HG02943 (cell line): ENCODE measurements around the gene FRMD5.
"Not testable (repeated sequence)": the region's sequence is repeated elsewhere in the genome, so short reads cannot be mapped to it uniquely, and the experiment has no call there.

Source experiments
- ATAC-seq: cut with Tn5 transposase; IDR thresholded peaks from one replicate; pipeline ENCODE4 v1.9.1; 2021; ENCODE audit warnings: mild to moderate bottlenecking, low read depth, moderate library complexity; ENCODE audit not compliant: unreplicated experiment

The FRMD5 gene

GRCh38 chr15:44195151-44195740 lies at the start of gene FRMD5:
Gene FRMD5, minus strand, starts transcription at chr15:44195271.
- peak; percentile 94 for ATAC-seq

GRCh38 chr15:44243829-44244228 lies 48.8 kb upstream of the FRMD5 start:
- ATAC-seq: no peak

GRCh38 chr15:44243141-44243540 lies 48.1 kb upstream of the FRMD5 start:
- ATAC-seq: no peak

GRCh38 chr15:44231842-44232241 lies 36.8 kb upstream of the FRMD5 start:
- ATAC-seq: no peak

GRCh38 chr15:44229301-44229700 lies 34.2 kb upstream of the FRMD5 start:
- ATAC-seq: not testable (repeated sequence)

GRCh38 chr15:44227584-44227983 lies 32.5 kb upstream of the FRMD5 start:
- ATAC-seq: no peak

GRCh38 chr15:44227001-44227400 lies 31.9 kb upstream of the FRMD5 start:
- not testable (repeated sequence) for ATAC-seq

GRCh38 chr15:44222478-44222877 lies 27.4 kb upstream of the FRMD5 start:
- no peak for ATAC-seq

- no peak for ATAC-seq
These were observed 24.0 kb upstream of the FRMD5 start for GRCh38 chr15:44219073-44219472.

GRCh38 chr15:44216958-44217357 lies 21.9 kb upstream of the FRMD5 start:
- no peak for ATAC-seq

GRCh38 chr15:44215594-44215993 lies 20.5 kb upstream of the FRMD5 start:
- no peak for ATAC-seq

GRCh38 chr15:44208956-44209355 lies 13.9 kb upstream of the FRMD5 start:
- no peak for ATAC-seq

- ATAC-seq: no peak
These were observed 12.6 kb upstream of the FRMD5 start for GRCh38 chr15:44207643-44208042.

GRCh38 chr15:44199393-44199792 lies 4.3 kb upstream of the FRMD5 start:
- ATAC-seq: no peak

GRCh38 chr15:44194323-44195150 lies 534 bp downstream of the FRMD5 start:
- ATAC-seq: peak; percentile 34

- no peak for ATAC-seq
These were observed 1.3 kb downstream of the FRMD5 start for GRCh38 chr15:44193651-44194322.

GRCh38 chr15:44188795-44189194 lies 6.3 kb downstream of the FRMD5 start:
- ATAC-seq: no peak

GRCh38 chr15:44186705-44187104 lies 8.4 kb downstream of the FRMD5 start:
- no peak for ATAC-seq

- ATAC-seq: no peak
These were observed 11.7 kb downstream of the FRMD5 start for GRCh38 chr15:44183363-44183762.

- ATAC-seq: no peak
These were observed 13.7 kb downstream of the FRMD5 start for GRCh38 chr15:44181410-44181809.

- no peak for ATAC-seq
These were observed 17.9 kb downstream of the FRMD5 start for GRCh38 chr15:44177139-44177538.

- no peak for ATAC-seq
These were observed 21.3 kb downstream of the FRMD5 start for GRCh38 chr15:44173813-44174212.
